ENCODE measurements around the gene ZMYND19.
"Not testable (repeated sequence)": the region's sequence is repeated elsewhere in the genome, so short reads cannot be mapped to it uniquely, and the experiment has no call there.

ZMYND19 gene

DNA sequence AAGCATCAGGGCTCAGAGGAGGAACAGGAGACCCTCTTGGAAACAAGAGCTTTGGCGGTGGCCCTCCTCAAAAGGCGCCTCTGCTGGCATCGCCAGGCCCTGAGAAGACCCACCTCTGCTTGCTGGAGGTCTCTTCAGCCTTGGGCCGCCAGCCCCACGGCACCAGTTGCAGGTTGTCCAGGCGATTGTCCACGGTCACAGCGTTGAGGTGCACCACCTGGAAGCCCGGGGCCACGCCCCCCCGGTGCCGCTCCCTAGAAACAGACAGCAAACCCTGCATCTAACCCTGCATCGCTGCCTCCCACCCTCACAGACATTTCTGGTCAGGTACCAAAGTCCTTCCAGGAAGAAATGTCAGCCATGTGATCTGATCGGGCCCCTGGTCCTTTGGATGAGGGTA, 3.5 kb downstream of the ZMYND19 start:
- no peak for DNase-seq

DNA sequence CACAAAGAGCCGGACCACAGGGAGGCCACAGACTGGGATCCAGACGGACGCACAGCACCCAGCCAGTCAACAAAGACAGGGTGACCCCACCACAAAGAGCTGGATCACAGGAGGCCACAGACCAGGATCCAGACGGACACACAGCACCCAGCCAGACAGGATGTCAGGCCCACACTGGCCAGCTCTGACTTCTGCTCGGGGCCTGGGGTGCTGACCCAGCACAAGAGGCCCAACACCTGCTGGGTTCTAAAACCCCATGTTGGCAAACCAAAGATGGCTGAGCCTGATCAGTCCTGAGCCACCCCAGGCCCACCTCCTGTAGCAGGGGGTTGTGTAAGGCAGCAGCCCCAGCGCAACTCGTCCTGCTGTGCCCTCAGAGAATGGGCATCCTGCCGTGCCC, 6.4 kb downstream of the ZMYND19 start:
- DNase-seq = no peak

DNA sequence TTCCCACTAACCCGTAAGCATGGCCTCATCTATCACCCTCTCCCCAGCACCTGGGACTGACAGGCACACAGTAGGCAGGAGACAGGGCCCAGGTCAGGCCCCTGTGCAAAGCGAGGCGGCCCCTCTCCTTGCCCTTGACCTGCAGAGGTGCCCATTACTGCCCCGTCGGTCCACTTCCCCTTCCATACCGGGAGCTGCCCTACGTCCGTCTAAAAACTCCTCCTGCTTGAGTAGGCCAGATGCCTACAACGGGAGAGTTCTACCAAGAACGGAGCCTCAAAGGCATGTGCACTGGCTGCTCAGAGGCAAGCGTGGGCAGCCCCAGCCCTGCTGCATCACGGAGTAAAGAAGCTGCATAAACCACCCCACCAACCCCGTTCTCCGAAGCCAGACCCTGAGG, 7.0 kb downstream of the ZMYND19 start:
- no peak for DNase-seq

DNA sequence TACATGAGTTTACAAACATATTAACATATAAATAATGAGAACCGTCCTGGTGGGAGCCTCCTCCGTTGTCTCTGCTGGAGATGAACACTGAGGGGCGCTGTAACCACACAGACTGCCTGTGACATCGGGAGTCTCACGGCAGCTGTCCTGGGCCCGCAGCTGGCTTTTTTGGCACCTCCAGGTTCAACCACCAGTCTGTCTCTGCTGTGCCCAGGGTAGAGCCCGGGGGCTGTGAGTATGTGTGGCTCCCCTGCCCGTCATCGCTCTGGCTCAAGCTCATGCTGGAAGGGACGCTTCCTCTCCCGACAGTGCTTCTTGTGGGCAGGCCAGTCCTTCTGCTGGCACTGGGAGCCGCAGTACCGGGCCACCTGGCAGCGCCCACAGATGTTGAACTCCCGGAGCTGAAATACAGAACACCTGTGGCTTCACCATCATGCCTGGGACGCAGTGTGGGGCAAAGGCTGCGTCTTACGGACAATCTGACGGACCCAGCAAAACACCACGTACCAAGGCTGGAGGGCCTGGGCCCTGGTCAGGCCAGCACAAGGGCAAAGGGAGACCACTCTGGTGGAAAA, 7.9 kb downstream of the ZMYND19 start:
- DNase-seq = no peak

DNA sequence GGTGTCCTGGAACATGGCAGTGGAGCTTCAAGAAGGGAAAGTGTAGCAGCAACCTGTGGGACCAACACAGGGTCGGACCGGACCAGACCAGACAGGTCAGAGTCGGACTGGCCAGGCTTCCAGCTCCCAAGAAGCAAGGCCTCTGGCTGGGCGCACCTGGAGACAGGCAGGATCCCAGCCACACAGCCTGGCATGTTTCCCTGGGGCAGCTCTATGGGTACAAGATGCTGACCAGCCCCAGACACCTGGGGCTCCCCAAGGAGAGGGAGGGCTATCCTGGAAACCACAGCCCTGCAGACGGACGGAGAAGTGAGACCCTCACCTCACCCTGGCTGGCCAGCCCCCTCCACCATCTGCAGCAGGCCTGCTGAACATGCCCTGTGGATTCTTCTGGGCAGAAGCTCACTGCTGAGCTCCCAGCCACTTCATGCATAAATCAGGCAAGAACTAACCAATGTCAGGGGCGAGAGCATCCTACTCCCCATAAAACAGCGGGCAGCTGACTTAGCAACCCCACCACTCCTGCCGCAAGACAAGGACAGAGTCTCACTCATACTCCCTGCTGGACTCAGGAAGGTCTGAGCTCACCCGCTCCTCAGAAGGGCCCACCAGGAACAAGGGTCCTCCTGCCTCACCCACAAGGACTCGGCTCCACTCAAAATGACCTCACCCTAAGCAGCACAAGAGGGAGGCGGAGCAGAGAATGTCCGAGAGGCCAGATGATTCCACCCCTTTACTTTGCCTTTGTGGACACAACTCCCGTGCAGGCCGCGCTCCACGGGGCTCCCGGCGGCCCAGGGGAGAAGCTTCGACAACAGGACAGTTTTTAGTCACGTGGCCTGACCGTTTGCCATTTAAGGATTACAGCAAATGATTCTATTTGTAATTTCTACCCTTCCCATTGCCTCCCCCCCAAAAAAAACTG, 8.7 kb downstream of the ZMYND19 start:
- DNase-seq = no peak

DNA sequence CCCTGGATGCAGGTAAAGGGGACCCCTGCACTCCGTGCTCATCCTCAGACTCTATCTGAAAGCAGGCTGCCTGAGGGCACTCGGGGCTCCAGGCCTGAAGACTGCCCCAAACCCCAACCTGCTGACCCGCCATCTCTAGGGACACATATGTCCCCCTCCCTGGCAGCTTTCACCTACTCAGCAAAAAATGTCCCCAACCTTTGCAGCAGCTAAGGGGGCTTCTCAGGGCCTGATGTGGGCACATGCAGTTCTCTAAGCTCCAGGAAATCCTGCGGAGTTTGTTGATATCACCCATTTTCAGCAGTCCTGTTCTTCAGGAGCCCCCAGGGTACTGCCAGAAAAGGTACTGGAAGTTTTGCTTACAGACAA, 9.4 kb downstream of the ZMYND19 start:
- no peak for DNase-seq

DNA sequence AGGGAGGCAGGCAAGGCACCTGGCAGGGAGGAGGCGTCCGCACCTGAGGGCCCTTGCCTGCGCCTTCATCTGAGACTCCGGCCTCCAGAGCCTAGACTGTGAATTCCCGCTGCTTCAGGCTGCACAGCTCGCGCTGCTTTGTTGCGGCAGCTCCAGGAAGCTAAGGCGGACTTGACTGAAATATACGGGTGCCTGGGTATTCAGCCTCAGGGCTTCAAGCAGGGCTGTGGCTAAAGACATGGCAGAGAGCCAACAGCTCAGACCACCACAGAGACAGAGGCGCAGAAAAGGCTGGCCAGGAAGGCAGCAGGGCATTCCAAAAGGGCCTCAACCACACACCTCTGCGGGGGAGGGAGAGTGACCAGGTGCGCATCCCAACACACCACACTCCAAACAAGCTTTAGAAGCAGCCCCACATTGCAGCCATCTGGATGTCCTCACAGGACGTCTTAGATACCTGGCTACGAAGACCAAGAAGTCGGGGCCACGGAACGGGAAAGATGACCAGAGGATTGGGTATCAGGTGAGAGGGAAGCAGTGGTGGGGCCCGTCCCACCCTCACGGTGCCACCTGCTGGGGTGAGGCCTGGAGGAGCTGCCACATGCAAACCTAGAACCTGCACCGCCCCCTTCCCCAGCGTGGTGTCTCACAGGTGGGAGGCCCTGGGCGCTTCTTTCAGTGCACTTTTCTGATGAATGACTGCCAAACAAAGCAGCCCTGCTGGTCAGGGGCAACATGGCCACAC, 9.9 kb downstream of the ZMYND19 start:
- no peak for DNase-seq

DNA sequence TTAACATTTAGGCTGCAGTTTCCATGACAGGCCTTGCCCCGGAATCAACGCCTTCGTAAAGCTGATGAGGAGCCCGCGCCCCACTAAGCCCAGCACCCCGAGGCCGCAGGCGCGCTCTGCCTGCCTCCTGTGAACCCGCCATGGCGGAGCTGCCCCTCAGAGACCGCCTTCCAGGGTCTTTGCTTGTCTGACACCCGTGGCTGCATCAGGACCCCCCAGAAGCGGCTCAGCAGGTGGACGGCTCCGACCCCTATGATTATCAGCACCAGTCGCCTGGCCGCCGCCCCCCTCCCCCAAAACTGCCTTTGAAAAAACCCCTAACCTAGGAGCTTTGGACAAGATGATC, 11.1 kb downstream of the ZMYND19 start:
- DNase-seq = no peak

DNA sequence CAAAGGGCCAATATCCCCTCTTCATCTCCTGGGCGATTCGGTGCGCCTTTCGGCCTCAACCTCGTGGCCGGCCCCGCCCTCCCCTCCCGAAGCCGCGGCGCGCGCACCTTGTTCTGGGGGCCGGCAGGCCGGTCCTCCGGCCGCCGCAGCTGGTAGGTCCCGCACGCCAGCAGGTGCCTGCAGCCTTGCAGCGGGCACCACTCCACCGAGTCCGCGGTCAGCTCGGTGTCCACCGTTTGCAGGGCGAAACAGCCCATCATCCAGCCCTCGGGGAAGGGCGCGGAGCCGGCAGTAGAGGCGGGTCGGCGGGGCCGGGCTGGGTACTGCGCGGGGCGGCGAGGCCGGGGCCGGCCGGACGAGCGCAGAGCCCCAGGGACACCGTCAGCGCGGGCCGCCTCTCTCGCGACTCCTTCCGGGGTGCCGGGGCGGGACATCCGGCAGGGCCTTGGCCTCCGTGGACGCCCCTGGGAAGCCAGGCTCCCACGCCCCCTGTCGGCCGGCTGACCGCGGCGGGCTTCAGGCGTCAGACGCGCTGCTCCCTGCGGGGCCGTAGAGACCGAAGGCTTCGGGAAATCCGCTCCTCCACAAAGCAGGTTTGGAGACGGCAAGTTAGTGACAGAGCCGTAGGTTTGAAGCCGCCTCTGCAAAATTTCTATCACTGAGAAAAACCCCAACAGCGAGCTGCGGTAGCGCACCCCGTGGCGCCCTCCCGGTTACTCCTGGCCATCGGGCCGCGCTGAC, 11.6 kb downstream of the ZMYND19 start, which contains the start of gene DPH7:
Gene DPH7, minus strand, starts transcription at position 408 of the 741 bp plus-strand sequence. Its CDS starts 148 bp downstream, at position 260.
- peak; percentile 73 for DNase-seq

DNA sequence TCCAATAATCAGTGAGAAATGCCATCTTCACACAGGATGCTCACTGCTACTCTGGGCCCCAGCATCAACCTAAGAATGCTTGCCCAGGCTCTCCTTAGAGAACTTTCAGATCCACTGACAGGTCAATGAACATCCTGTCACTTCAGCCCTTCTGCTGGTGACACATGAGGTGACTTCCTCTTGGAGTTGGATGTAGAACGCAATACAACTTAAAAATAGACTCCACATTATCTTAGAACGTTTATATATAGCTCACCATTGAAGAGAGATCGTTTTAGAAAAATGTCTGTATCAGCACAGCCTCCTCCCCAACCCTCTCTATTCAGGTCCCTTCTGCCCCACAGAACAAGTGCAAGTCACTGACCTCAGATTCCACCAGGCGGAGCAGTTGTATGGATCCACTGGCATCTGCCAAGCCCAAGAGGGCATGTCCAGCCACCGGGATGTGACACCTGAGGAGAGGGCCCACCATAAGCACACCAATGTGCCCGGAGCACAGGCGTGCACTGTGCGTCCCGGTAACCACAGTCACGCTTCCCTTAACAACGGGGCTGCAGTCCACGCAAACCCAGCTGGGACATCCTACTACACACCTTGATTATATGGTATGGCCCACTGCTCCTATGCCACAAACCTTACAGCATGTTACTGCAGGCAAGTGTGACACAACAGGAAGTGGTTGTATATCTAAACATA, 14.4 kb downstream of the ZMYND19 start:
- no peak for DNase-seq

DNA sequence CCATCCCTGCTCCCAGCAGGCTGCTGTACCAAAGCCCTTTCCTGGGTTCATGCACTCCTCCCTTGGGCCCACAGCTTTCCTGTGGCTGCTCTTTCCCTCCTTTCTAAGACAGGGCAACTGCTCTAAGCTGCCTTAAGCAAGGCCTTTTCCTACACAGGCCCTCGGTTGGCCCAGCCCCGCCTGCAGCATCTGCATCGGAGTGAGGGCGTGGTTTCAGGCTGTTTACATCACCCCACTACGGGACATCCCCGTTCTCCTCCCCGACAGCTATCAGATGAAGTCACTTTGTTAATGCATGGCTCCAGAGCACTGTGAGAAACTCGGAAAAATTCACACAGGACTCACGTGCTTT, 15.0 kb downstream of the ZMYND19 start:
- no peak for DNase-seq

DNA sequence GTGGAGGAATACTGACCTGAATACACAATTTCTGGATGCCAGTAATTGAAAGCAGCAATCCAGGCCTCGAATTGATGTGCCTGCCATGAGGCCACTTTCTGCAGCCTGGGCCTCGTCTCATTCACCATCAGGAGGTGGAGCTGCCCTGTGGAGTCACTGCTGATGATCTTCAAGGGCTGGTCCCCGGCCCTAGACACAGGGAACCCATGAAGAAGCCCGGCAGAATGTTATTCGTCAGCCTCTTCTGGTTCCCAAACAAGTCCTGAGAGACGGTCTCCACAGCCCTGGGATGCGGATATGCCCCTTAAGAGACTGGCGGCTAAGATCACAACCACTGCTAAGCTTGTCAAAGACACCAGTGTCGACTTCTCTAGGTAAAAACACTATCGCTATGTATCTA, 16.1 kb downstream of the ZMYND19 start:
- no peak for DNase-seq

DNA sequence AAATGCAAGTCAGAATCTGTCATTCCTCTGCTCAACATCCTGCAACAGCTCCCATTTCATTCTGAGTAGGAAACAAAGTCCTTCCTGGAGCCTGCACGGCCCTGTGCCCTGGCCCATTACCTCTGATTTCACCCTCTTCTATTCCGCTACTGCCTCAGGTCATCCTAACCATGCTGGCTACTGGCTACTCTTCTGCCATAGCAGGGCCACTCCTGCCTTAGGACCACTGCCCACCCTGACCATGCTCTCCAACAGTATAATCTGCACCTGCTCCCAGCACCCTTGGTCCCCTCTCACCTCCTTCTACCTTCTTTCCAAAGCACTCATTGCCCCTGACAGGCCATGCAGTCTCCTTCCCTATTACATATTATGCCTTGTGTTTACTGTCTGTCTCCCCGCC, 19.7 kb downstream of the ZMYND19 start:
- no peak for DNase-seq

DNA sequence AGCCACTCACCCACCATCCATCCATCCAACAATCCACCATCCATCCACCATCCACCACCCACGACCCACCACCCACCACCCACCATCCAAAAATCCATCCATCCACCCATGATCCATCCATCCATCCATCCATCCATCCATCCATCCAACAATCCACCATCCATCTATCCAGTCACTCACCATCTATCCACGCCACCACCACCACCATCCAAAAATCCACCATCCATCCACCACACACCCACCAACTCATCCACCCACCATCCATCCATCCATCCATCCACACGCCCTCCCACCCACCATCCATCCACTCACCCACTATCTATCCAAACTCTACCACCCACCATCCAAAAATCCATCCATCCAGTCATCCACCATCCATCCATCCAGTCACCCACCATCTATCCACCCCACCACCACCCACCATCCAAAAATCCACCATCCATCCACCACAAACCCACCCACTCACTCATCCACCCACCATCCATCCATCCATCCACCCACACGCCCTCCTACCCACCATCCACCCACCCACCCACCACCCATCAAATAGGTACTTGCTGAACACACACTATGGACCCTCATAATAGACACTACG, 20.6 kb downstream of the ZMYND19 start:
- DNase-seq = no peak

DNA sequence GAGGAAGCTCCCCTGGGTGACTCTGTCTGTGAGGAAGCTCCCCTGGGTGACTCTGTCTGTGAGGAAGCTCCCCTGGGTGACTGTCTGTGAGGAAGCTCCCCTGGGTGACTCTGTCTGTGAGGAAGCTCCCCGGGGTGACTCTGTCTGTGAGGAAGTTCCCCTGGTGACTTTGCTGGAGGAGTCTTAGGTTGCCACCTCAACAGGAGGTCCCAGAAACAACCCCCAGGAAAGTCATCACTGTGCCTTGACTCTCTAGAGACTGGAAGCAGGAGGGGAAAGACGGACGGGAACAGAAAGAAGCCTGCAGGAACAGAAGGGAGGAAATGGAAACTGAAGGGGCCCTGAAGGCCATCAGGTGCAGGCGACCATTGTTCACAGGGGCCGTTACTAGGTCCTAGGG, 21.9 kb downstream of the ZMYND19 start:
- not testable (repeated sequence) for DNase-seq

DNA sequence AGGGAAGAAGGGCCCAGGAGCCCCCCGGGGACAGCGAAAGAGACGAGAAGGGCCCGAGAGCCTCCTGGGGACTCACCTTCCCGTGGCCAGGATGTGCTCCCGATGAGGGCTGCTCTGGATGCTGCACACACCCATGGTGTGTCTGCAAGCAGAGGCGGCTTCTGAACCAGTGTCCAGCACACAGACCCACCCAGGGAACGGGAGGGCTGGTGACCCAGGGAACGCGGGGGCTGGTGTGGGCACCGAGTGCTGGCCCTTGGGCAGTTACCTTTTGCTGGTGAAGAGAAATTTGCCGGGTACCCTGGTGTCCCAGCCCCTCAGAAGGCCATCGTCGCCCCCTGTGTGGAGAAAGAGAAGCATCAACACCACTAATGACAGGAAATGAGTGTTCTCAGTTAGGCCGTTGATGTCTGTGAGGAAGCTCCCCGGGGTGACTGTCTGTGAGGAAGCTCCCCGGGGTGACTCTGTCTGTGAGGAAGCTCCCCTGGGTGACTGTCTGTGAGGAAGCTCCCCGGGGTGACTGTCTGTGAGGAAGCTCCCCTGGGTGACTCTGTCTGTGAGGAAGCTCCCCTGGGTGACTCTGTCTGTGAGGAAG, 25.4 kb downstream of the ZMYND19 start:
- DNase-seq = no peak

DNA sequence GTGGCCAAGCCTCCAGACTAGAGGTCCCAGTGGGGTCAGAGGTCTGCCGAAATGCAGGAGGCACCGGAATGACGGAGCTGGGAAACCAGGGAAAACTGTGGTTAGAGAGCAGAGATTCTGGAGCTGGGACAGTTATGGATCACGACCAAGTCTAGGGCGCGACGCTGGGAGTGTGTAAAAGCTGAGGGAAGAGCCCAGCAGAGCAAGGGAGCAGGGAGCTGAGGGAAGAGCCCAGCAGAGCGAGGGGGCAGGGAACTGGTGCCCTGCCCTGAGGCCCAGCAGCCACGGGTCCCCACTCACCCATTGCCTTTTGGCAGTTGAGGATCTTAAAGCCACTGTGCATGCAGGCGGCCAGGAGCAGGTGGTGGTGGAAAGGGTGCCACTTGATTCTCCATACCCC, 26.2 kb downstream of the ZMYND19 start:
- no peak for DNase-seq

DNA sequence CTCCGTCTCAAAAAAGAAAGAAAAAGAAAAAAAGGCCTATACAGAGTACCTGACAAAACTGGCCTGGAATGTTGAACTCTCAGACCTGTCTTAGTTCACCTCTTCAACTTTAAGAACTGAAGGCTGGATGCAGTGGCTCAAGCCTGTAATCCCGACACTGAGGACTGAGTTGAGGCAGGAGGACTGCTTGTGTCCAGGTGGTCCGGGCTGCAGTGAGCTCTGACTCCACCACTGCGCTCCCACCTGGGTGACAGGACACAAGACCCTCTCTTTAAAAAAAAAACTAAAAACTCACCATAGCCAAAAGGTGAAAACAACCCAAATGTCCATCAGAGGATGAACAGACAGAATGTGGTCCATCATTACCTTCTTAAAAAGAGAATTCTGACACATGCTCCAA, 32.2 kb downstream of the ZMYND19 start:
- DNase-seq = no peak

DNA sequence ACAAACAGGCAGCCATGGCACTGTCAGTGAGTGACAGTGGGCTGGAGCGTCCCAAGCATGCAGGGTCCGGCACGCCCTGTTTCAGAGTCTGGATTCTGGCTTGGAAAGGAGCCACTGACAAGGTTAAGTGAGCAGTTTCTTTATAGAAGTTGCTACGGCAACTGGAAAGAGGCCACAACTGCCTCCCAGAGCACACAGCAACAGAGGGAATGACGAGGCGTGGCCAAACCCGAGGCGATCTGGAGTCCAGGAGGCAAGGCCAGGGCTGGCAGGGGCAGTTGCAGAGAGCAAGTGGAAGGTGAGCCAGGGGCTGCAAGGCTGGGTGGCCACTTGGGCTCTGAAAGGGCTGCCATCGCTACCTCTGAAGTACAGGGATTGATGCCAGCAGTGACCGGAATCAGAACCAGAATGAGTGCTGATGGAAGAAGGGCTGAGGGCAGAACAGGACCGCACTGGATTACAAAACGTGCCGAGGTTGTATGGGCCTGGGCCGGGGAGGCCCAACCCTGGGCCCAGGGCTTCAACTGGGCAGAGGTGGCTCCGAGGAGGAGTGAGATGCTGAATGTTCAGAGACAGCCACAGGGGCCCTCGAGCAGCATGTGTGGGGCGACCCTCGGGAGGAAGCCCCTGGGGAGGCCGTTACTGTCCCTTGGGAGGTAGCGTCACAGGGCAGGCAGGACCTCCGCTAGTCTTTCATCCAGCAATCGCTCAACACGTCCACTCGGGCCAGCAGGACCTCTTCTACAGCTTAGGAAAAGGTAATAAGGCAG, 34.1 kb downstream of the ZMYND19 start:
- no peak for DNase-seq

DNA sequence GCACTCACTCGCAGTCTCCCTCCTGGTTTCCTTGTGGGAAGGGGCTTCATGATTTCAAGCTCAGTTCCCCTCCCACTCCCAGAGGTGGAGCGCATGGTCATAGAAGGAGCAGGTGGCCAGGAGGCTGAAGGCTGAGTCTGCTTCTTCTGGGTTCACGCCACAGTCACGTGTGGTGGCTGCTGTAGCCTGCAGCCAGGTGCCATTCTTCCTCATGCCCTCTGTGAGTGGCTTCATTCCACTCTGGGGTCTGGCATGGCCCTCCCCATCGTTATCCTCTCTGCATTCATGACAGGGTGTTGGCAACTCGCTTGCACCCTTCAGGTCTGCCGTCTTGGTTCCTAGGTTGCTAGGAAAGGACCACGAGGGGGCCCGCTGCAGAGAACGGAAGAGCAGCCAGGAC, 35.1 kb downstream of the ZMYND19 start:
- no peak for DNase-seq

DNA sequence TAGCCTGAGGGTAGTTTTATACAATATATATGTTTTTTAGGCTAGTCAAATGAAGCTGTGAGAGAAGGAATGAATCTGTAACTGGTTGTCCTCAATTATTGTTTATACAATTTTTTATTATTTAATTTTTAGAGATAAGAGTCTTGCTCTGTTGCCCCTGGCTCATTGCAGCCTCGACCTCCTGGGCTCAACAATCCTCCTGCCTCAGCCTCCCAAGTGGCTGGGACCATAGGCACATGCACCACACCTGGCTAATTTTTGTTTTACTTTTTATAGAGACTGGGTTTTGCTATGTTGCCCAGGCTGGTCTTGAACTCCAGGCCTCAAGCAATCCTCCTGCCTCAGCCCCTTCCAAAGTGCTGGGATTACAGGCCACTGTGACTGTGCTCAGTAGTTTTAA, 36.0 kb downstream of the ZMYND19 start:
- no peak for DNase-seq

Measured in NCI-H748 treated with DMSO at 0.1 percent for 48 hours (cell line).